GM19328 (cell line): Measurements from ENCODE around the gene ZSCAN2.

ENCODE experiments used
- ATAC-seq: cut with Tn5 transposase; IDR thresholded peaks from one replicate; pipeline ENCODE4 v1.9.1; 2021; ENCODE audit warnings: mild to moderate bottlenecking, moderate library complexity; ENCODE audit not compliant: unreplicated experiment

ZSCAN2 gene

DNA sequence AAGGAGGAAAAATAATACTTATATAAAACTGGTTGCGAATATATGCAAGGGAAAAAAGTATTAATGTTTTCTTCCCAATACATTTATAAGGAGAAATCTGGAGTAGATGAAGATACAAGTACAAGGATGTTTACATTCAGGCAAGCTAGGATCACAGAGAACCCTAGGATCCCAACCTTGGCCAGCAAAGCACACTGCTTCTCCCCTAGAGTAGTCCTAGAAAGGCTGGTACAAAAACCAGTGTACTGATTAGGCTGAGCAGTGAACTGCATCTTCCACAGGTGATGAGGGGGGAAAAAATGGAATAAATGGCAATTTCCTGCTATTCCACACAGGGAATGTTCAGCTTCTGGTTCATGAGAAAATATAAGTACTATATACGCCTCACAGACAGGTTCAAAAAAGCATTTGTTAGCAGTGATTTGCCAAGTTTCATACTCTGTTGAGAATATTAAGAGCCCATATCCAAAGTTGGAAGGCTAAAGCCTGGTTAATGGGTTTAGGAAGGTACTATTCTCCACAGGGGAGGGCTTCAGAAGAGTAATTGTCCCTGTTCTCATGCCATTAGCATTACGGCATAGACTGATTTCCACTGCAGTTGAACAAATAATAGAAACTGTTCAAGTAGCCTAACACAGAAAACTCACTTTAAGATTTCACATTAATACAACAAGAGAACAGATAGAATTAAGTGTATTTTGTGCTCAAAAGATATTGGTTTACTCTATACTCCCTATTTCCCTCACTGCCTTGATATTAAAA, 67.6 kb downstream of the ZSCAN2 start:
- ATAC-seq, result no peak

DNA sequence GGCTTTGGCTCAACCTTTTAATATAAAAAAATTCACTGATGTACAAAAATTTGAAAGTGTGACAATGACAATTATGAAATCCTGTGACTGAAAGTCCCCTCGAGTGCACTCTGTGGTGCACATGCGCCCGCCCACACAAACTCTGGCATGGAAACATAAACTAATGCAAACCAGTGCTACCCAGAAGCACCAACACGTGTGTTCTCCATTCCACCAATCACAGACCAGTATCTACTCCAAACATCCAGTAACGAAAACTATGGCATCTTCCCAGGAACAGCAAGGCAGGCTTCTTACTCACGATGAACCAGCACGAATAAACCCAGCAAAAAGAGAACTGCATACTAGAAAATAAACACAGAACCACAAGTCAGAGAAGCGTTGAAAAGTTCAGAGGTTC, 68.9 kb downstream of the ZSCAN2 start:
- no peak for ATAC-seq

DNA sequence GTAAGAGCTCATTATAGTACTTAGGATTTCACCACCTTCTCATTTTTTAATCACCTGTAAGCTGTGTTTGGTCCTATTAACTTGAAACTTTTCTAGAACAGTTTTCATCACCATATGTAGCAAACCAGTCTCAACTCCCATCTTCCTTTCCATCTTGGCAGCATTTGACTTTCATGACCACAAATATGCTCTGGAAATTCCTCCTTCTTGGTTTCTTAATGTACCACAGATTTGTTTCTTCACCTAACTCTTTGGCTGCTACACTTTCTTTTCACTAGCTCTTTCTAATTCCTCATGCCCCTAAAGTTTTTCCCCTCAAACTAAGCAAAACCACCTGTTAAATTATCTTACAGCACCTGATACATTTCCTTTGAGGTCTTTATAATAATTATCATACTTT, 70.4 kb downstream of the ZSCAN2 start:
- no peak for ATAC-seq
